ENCODE measurements around the gene MYOZ2. TPM values are rescaled to one million over a fixed set of nuclear protein-coding genes. Genes with fewer than 3 reads are reported as not detected.

MYOZ2 gene
- total RNA-seq, 1 donor from 2014 or later: not detected

- Histone ChIP-seq H3K4me2 (peak within 1 kb of the TSS; percentile 78), H3K79me2 (ENCODE audit: low read depth) (peaks cover 30% of the 10 kb centered on the region), H3K9ac (peak within 1 kb of the TSS; percentile 84), H3K27ac (peak within 1 kb of the TSS; percentile 90), H3K4me3 (peak within 1 kb of the TSS; percentile 67), H3F3A (ENCODE audit: low read depth) (peaks cover 17% of the 10 kb centered on the region), H3K4me1 (peaks cover 10% of the 10 kb centered on the region), H4K20me1 (ENCODE audit: low read depth) (no peaks in the 10 kb centered on the region), H3K9me3 (ENCODE audit: low read depth) (no peaks in the 10 kb centered on the region), H2AFZ (replicated peaks) (peak within 1 kb of the TSS; percentile 93), H3K36me3 (no peaks in the 10 kb centered on the region), H3K27me3 (peaks cover 16% of the 10 kb centered on the region)
- Mint-ChIP-seq H3K36me3 (no peaks in the 10 kb centered on the region), H3K27me3 (ENCODE audit: insufficient read depth, low read depth) (peaks cover 2% of the 10 kb centered on the region), H3K4me1 (peaks cover 5% of the 10 kb centered on the region), H3K4me3 (peak within 1 kb of the TSS; percentile 94), H3K9me3 (no peaks in the 10 kb centered on the region), H3K27ac (peak within 1 kb of the TSS; percentile 98)
- DNase-seq (ENCODE audit: low spot score): peak; percentile 98
- TF ChIP-seq EZH2 (IDR thresholded peaks at IDR 0.05): no peak
- TF ChIP-seq EZH2phosphoT487 (IDR thresholded peaks at IDR 0.05): no peak
- TF ChIP-seq, protein P1, sequence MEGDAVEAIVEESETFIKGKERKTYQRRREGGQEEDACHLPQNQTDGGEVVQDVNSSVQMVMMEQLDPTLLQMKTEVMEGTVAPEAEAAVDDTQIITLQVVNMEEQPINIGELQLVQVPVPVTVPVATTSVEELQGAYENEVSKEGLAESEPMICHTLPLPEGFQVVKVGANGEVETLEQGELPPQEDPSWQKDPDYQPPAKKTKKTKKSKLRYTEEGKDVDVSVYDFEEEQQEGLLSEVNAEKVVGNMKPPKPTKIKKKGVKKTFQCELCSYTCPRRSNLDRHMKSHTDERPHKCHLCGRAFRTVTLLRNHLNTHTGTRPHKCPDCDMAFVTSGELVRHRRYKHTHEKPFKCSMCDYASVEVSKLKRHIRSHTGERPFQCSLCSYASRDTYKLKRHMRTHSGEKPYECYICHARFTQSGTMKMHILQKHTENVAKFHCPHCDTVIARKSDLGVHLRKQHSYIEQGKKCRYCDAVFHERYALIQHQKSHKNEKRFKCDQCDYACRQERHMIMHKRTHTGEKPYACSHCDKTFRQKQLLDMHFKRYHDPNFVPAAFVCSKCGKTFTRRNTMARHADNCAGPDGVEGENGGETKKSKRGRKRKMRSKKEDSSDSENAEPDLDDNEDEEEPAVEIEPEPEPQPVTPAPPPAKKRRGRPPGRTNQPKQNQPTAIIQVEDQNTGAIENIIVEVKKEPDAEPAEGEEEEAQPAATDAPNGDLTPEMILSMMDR (IDR thresholded peaks at IDR 0.05): no peak
Observed at GRCh38 chr4:119212234-119212963, 76.8 kb downstream of the MYOZ2 start, which contains the start of gene USP53. Gene USP53, plus strand, starts transcription at chr4:119212713. Its CDS starts 27,047 bp downstream, at chr4:119239760.

- no peaks in the 10 kb centered on the region for H4K20me1 ChIP-seq (ENCODE audit: low read depth)
- peak overlapping the region; percentile 6 for H3K27ac Mint-ChIP-seq
- no peaks in the 10 kb centered on the region for H3K9me3 ChIP-seq (ENCODE audit: low read depth)
- H3K79me2 ChIP-seq (ENCODE audit: low read depth): peaks cover 30% of the 10 kb centered on the region
- TF ChIP-seq, protein P1 (IDR thresholded peaks at IDR 0.05): peak; percentile 48
- no peak for TF ChIP-seq EZH2phosphoT487 (IDR thresholded peaks at IDR 0.05)
- peaks cover 6% of the 10 kb centered on the region for H3K36me3 Mint-ChIP-seq
- peak overlapping the region; percentile 78 for H3K4me2 ChIP-seq
- no peaks in the 10 kb centered on the region for H3K9me3 Mint-ChIP-seq
- H3K4me1 ChIP-seq: peaks cover 10% of the 10 kb centered on the region
- no peaks in the 10 kb centered on the region for H3K36me3 ChIP-seq
- H3K9ac ChIP-seq: peak overlapping the region; percentile 51
- H3K4me3 Mint-ChIP-seq: peak overlapping the region; percentile 94
- H2AFZ ChIP-seq (replicated peaks): peak overlapping the region; percentile 85
- peaks cover 2% of the 10 kb centered on the region for H3K27me3 Mint-ChIP-seq (ENCODE audit: insufficient read depth, low read depth)
- H3K27me3 ChIP-seq: peaks cover 16% of the 10 kb centered on the region
- peak; percentile 94 for DNase-seq (ENCODE audit: low spot score)
- peaks cover 17% of the 10 kb centered on the region for H3F3A ChIP-seq (ENCODE audit: low read depth)
- H3K4me3 ChIP-seq: peak overlapping the region; percentile 67
- H3K27ac ChIP-seq: peak overlapping the region; percentile 90
- H3K4me1 Mint-ChIP-seq: peaks cover 5% of the 10 kb centered on the region
Observed at GRCh38 chr4:119212964-119213606, 77.5 kb downstream of the MYOZ2 start.

GRCh38 chr4:119218093-119218492 lies 82.5 kb downstream of the MYOZ2 start:
- H3K79me2 ChIP-seq (ENCODE audit: low read depth): peaks cover 30% of the 10 kb centered on the region

More at GRCh38 chr4:119218093-119218492, 82.5 kb downstream of the MYOZ2 start:
- H3K9ac ChIP-seq: no peak overlapping the region
- H3K4me3 Mint-ChIP-seq: no peak overlapping the region
- H3K27me3 Mint-ChIP-seq (ENCODE audit: insufficient read depth, low read depth): no peaks in the 10 kb centered on the region
- TF ChIP-seq, protein P1 (IDR thresholded peaks at IDR 0.05): no peak
- TF ChIP-seq EZH2phosphoT487 (IDR thresholded peaks at IDR 0.05) (no peak), EZH2 (IDR thresholded peaks at IDR 0.05) (no peak)
- no peaks in the 10 kb centered on the region for H3K9me3 Mint-ChIP-seq
- H3K27ac Mint-ChIP-seq: no peak overlapping the region
- DNase-seq (ENCODE audit: low spot score): no peak
- no peaks in the 10 kb centered on the region for H3K36me3 ChIP-seq
- peaks cover 4% of the 10 kb centered on the region for H3F3A ChIP-seq (ENCODE audit: low read depth)
- no peaks in the 10 kb centered on the region for H4K20me1 ChIP-seq (ENCODE audit: low read depth)
- H3K36me3 Mint-ChIP-seq: peaks cover 13% of the 10 kb centered on the region
- H2AFZ ChIP-seq (replicated peaks): no peak overlapping the region
- H3K27ac ChIP-seq: no peak overlapping the region
- peaks cover 5% of the 10 kb centered on the region for H3K4me1 Mint-ChIP-seq
- no peaks in the 10 kb centered on the region for H3K9me3 ChIP-seq (ENCODE audit: low read depth)
- H3K4me2 ChIP-seq: no peak overlapping the region
- H3K27me3 ChIP-seq: no peaks in the 10 kb centered on the region
- peaks cover 10% of the 10 kb centered on the region for H3K4me1 ChIP-seq
- H3K4me3 ChIP-seq: no peak overlapping the region
